GM12878 (cell line): ENCODE data around the gene IRX1.

Experiments
- BRCA1 ChIP-seq: IDR thresholded peaks from 2 replicates; pipeline ENCODE4 v1.6.1; 2011; ENCODE audit warnings: low read depth, low read length, improper control_type of control experiment
- DPF2 ChIP-seq: fragments of 450-650 bp; IDR thresholded peaks from 2 replicates; pipeline ENCODE4 v1.6.1; 2017; ENCODE audit warnings: mild to moderate bottlenecking
- GATAD2B ChIP-seq: fragments of 450-650 bp; conservative IDR thresholded peaks from 2 replicates; pipeline ENCODE4 v1.6.1; 2017; ENCODE audit warnings: low read depth, mild to moderate bottlenecking, moderate library complexity
- HCFC1 ChIP-seq: fragments of 150-350 bp; IDR thresholded peaks from 2 replicates; pipeline ENCODE4 v1.6.1; 2014; ENCODE audit warnings: low read length
- JUND ChIP-seq: IDR thresholded peaks from 2 replicates; pipeline ENCODE4 v1.6.1; 2012; ENCODE audit warnings: low read depth, mild to moderate bottlenecking, low read length, improper control_type of control experiment, moderate library complexity
- MXI1 ChIP-seq: fragments of 150-350 bp; IDR thresholded peaks from 2 replicates; pipeline ENCODE4 v1.6.1; 2011; ENCODE audit warnings: low read depth, mild to moderate bottlenecking, inconsistent platforms, low read length, improper control_type of control experiment
- NFIC ChIP-seq: IDR thresholded peaks from 2 replicates; pipeline ENCODE4 v1.6.1; 2012; ENCODE audit warnings: low read depth, mild to moderate bottlenecking, inconsistent platforms, low read length, moderate library complexity
- PAX5 ChIP-seq: IDR thresholded peaks from 2 replicates; pipeline ENCODE4 v1.6.1; 2011; ENCODE audit warnings: low read depth, low read length, borderline replicate concordance
- POLR2A ChIP-seq: IDR thresholded peaks from 2 replicates; pipeline ENCODE4 v1.6.1; 2011; ENCODE audit warnings: low read depth, mild to moderate bottlenecking, low read length
- SMAD1 ChIP-seq: fragments of 450-650 bp; IDR thresholded peaks from 2 replicates; pipeline ENCODE4 v1.6.1; 2018; ENCODE audit warnings: mild to moderate bottlenecking, low read depth; ENCODE audit not compliant: partially characterized antibody
- SMAD5 ChIP-seq: IDR thresholded peaks from 2 replicates; pipeline ENCODE4 v1.6.1; 2016; ENCODE audit warnings: antibody characterized with exemption, low read depth
- SP1 ChIP-seq: IDR thresholded peaks from one replicate; pipeline ENCODE4 v1.6.1; 2011; ENCODE audit warnings: low read depth, low read length
- SREBF2 ChIP-seq: IDR thresholded peaks from 2 replicates; pipeline ENCODE4 v1.6.1; 2012; ENCODE audit warnings: mild to moderate bottlenecking, low read length
- STAT1 ChIP-seq: fragments of 450-650 bp; conservative IDR thresholded peaks from 2 replicates; pipeline ENCODE4 v1.6.1; 2014; ENCODE audit warnings: antibody characterized with exemption, mild to moderate bottlenecking

DNA sequence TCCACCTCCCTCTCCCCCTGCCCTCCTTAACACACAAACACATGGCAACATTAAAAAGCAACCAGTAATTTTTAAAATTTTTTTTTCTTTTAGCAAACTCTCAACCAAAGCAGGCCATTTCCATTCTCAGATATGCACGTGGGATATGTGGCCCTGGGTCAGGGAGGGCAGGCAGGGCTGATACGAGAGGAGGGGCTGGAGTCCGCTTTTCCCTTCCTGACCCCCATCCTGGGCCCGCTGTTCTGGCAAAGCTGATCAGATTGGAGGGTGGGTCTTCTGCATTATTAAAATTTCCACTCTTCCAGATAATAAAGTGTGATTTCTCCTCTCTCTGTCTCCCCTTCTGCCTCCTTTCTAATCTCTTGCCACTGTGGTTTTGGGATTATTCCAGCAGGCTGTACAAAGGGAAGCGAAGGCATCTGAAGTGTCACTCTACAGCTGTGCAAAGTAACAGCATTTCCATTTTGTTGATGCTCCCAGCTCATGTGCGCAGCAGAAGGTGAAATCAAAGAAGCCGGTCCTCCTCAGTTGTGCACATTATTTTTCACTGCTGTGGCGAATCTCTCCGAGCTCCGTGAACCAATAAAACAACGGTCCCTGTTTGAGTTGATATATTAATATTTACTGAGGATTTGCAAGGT, 12.0 kb downstream of the IRX1 start:
- TF ChIP-seq SP1, result no peak
- TF ChIP-seq DPF2, result no peak
- TF ChIP-seq SMAD1, result no peak
- no peak for TF ChIP-seq PAX5
- TF ChIP-seq POLR2A, result no peak
- TF ChIP-seq NFIC, result no peak
- TF ChIP-seq JUND, result no peak
- TF ChIP-seq MXI1, result no peak
- TF ChIP-seq GATAD2B, result no peak
- no peak for TF ChIP-seq SREBF2
- TF ChIP-seq SMAD5, result no peak
- TF ChIP-seq HCFC1, result no peak
- TF ChIP-seq BRCA1, result no peak
- no peak for TF ChIP-seq STAT1
